Heart left ventricle (tissue), 16 donors: ENCODE measurements around the gene TXNDC17. TPM values are rescaled to one million over a fixed set of nuclear protein-coding genes. Genes with fewer than 3 reads are reported as not detected.

Experiments used
- ATAC-seq, 4 donors: fragments of 200-7000 bp; cut with Tn5 transposase; one replicate each; pipeline ENCODE4 v1.9.1; 2020 to 2022; ENCODE audit warnings: moderate library complexity in 4 of 4, mild to moderate bottlenecking in 3 of 4, moderate number of reproducible peaks in 1 of 4
- DNase-seq, 5 donors: peaks; one replicate each; pipeline ENCODE4 v3.0.0-alpha.2; 2020
- H3K27ac ChIP-seq, 12 donors: fragments of 200-600 bp; sonication (generic) in 4 of 12; one replicate each; pipeline versions ENCODE4 v1.5.0 to v1.8.0; 2016 to 2022; ENCODE audit warnings: mild to moderate bottlenecking in 2 of 12
- H3K27me3 ChIP-seq, 9 donors: fragments of 200-600 bp; sonication (generic) in 2 of 9; one replicate each; pipeline versions ENCODE4 v1.5.1 to v1.8.0; 2016 to 2022; ENCODE audit warnings: mild to moderate bottlenecking in 3 of 9
- H3K36me3 ChIP-seq, 9 donors: fragments of 200-600 bp; sonication (generic) in 2 of 9; one replicate each; pipeline versions ENCODE4 v1.5.0 to v1.8.0; 2018 to 2022; ENCODE audit warnings: mild to moderate bottlenecking in 2 of 9
- H3K4me1 ChIP-seq, 12 donors: fragments of 200-600 bp; sonication (generic) in 4 of 12; one replicate each; pipeline versions ENCODE4 v1.5.0 to v1.8.0; 2016 to 2022; ENCODE audit warnings: mild to moderate bottlenecking in 3 of 12
- H3K4me3 ChIP-seq, 12 donors: fragments of 200-600 bp; sonication (generic) in 4 of 12; one replicate each; pipeline versions ENCODE4 v1.5.0 to v1.8.0; 2017 to 2022; ENCODE audit warnings: mild to moderate bottlenecking in 9 of 12, moderate library complexity in 4 of 12
- H3K9me3 ChIP-seq, 12 donors: fragments of 200-600 bp; sonication (generic) in 4 of 12; one replicate each; pipeline versions ENCODE4 v1.5.0 to v1.8.0; 2016 to 2022; ENCODE audit warnings: mild to moderate bottlenecking in 1 of 12
- POLR2A ChIP-seq, 2 donors: fragments of 450-650 bp; IDR thresholded peaks; one replicate each; pipeline ENCODE4 v1.6.1; 2017; ENCODE audit warnings: antibody characterized with exemption in 2 of 2, mild to moderate bottlenecking in 2 of 2, moderate library complexity in 2 of 2
- WGBS, 4 donors: extraction: QIAGEN DNeasy Blood & Tissue Kit in 2 of 4; methylation state at CpG; one replicate each; pipeline versions ENCODE4 v1.1.5 to v1.1.7; 2013 to 2018; 5-methylcytosine and 5-hydroxymethylcytosine counted together
- intact Hi-C, 10 donors: fragments of 100-400 bp; cut with DNase I; formaldehyde crosslinking; loops; one replicate each; pipeline versions ENCODE4 v1.11.1 to v1.14.2; 2022
- polyA plus RNA-seq, 2 donors: library from polyadenylated mRNA; stranded (reverse); fragments of 200-250 nt; gene quantifications; one replicate each; pipeline ENCODE4 v1.2.3, GENCODE V29; 2013
- total RNA-seq, 9 donors: library from RNA; depleted of rRNA in 2 of 9; stranded (reverse); fragments of >200 nt in 2 of 9; fragmentation: NEBNext Ultra II Directional in 3 of 9; extraction: Animal tissue kit (Norgen Biotek cat#: 25700) in 3 of 9; gene quantifications; one replicate each; pipeline versions ENCODE4 v1.1.0 to v1.2.4, GENCODE V29; 2016 to 2023
- TF ChIP-seq, protein P1 (sequence below), 12 donors: fragments of 200-600 bp; sonication (generic) in 4 of 12; IDR thresholded peaks; one replicate each; pipeline versions ENCODE4 v1.5.0 to v1.8.0; 2018 to 2022; ENCODE audit warnings: antibody characterized with exemption in 12 of 12, mild to moderate bottlenecking in 5 of 12
- donor health status: ischemic (EF 13 %, LVEDD 7.1; RV severe dilation, severe dysfunction).
- donor health status: healthy with polysubstance abuse.
- donor health status: DM: no; HTN: yes; CAD: no.
- donor health status: DM: no; HTN: no; CAD: no.
- donor health status: ischemic (EF 25% LVEDD 6.9; RV normal size, moderate dysfunction).
- donor health status: ischemic (EF 25% LVEDD 5.7; RV mildly dilated, moderate dysfunction).
- donor health status: healthy.
- donor health status: DM: yes; HTN: yes; CAD: no.
- donor health status: ischemic (EF 35%, LVEDD 5.7; RV mildly dilated, moderate dysfunction).
- donor health status: nonischemic (EF 11% LVEDD 7.7; RV severe dilation, severe dysfunction).
- donor health status: DM: yes; HTN: yes; CAD: no.
- donor health status: PGD.
- donor health status: ischemic (EF 29% LVEDD 5.4; RV normal size, mild dysfunction).
- donor health status: nonischemic (EF 23%, LVEDD 6.1; RV moderate dilation, normal function).

TXNDC17 gene
- total and polyA plus RNA-seq, 11 donors, result 31.5 to 221 (median 62.8) TPM

DNA sequence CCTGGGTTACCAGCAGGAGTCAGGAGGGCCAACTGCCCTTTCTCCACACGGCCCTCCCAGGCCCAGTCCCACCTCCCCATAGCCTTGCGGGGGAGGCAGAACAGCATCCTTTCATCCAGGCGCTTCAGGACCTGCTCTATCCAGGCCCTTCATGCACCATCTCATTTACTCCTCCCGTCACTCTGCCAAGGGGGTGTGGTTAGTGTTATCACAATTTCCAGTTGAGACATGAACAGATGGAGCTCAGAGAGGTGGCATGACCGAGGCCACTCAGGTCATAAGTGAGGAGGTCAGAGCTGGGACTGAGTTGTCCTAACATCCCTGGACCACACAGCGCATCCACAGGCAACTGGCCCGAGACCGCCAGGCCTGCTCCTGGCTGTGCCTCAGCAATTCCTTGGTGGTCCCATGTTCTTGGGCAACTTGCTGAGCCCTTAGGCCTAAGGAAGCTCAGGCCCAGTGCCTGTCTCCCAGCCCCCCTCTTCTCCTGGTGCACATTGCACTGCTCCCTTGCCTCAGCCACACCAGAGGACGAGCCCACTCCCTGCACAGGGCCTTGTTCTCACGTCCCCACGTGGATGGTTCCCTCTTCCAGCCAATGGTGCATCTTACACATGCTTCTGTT, 34.5 kb downstream of the TXNDC17 start:
- Histone ChIP-seq H3K27ac (no peak overlapping the region), H3K9me3 (no peaks in the 10 kb centered on the region), H3K4me1 (no peaks in the 10 kb centered on the region), H3K4me3 (no peak overlapping the region), H3K27me3 (peaks cover 0 to 49% (median 5%) of the 10 kb centered on the region in 9 donors), H3K36me3 (no peaks in the 10 kb centered on the region)
- 70 to 76% (median 73%) methylated on average over 9 to 11 of the region's 11 CpGs for WGBS, 4 donors
- ATAC-seq (peak in 1 of 4 donors; percentile 23), DNase-seq (no peak)
- TF ChIP-seq, protein P1, sequence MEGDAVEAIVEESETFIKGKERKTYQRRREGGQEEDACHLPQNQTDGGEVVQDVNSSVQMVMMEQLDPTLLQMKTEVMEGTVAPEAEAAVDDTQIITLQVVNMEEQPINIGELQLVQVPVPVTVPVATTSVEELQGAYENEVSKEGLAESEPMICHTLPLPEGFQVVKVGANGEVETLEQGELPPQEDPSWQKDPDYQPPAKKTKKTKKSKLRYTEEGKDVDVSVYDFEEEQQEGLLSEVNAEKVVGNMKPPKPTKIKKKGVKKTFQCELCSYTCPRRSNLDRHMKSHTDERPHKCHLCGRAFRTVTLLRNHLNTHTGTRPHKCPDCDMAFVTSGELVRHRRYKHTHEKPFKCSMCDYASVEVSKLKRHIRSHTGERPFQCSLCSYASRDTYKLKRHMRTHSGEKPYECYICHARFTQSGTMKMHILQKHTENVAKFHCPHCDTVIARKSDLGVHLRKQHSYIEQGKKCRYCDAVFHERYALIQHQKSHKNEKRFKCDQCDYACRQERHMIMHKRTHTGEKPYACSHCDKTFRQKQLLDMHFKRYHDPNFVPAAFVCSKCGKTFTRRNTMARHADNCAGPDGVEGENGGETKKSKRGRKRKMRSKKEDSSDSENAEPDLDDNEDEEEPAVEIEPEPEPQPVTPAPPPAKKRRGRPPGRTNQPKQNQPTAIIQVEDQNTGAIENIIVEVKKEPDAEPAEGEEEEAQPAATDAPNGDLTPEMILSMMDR (IDR thresholded peaks at IDR 0.05), result no peak
- TF ChIP-seq POLR2A (IDR thresholded peaks at IDR 0.05), result no peak
- intact Hi-C loops, result no loop called here

- H3K36me3 ChIP-seq, result no peaks in the 10 kb centered on the region
- ATAC-seq (no peak), DNase-seq (no peak)
- no peaks in the 10 kb centered on the region for H3K9me3 ChIP-seq
- no peak overlapping the region for H3K4me3 ChIP-seq
- intact Hi-C loops, result no loop called here
- TF ChIP-seq, protein P1 (IDR thresholded peaks at IDR 0.05), result no peak
- TF ChIP-seq POLR2A (IDR thresholded peaks at IDR 0.05), result no peak
- 62 to 78% (median 68%) methylated on average over 6 of the region's 6 CpGs for WGBS, 4 donors
- peaks cover 0 to 39% (median 5%) of the 10 kb centered on the region in 9 donors for H3K27me3 ChIP-seq
- H3K4me1 ChIP-seq, result no peaks in the 10 kb centered on the region
- no peak overlapping the region for H3K27ac ChIP-seq
These were observed 35.9 kb downstream of the TXNDC17 start for GRCh38 chr17:6676802-6677157.

- Histone ChIP-seq H3K9me3 (no peaks in the 10 kb centered on the region), H3K27me3 (peaks cover 0 to 39% (median 5%) of the 10 kb centered on the region in 9 donors), H3K36me3 (no peaks in the 10 kb centered on the region), H3K27ac (no peak overlapping the region), H3K4me1 (no peaks in the 10 kb centered on the region), H3K4me3 (no peak overlapping the region)
- intact Hi-C loops, result no loop called here
- ATAC-seq (no peak), DNase-seq (no peak)
- TF ChIP-seq, protein P1 (IDR thresholded peaks at IDR 0.05), result no peak
- TF ChIP-seq POLR2A (IDR thresholded peaks at IDR 0.05), result no peak
- 63 to 67% (median 66%) methylated on average over 11 to 16 of the region's 16 CpGs for WGBS, 4 donors
These were observed 36.4 kb downstream of the TXNDC17 start for GRCh38 chr17:6677158-6677831.

DNA sequence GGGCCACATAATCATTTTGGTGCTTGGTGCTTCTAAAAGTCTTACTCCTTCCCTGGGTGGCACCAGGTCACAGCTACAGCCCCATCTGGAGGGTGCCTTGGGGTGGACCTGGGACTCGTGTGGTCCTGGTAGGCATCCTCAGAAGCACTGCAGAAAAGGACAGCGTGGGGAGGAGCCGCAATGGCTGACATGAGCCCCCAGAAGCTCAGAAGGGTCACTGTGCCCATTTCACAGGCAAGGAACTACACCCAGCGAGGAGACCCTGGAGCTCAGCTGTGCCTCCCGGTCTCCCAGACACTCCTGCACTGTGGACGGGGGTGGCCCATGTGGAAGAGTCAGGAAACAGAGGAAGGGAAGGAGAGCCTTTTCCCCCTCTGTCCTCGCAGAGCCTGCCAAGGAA, 37.1 kb downstream of the TXNDC17 start:
- Histone ChIP-seq H3K4me1 (no peaks in the 10 kb centered on the region), H3K9me3 (no peaks in the 10 kb centered on the region), H3K36me3 (no peaks in the 10 kb centered on the region), H3K27me3 (peaks cover 0 to 37% (median 5%) of the 10 kb centered on the region in 9 donors), H3K4me3 (no peak overlapping the region), H3K27ac (no peak overlapping the region)
- ATAC-seq, result no peak
- intact Hi-C loops, result no loop called here
- no peak for DNase-seq
- TF ChIP-seq, protein P1 (IDR thresholded peaks at IDR 0.05), result no peak
- TF ChIP-seq POLR2A (IDR thresholded peaks at IDR 0.05), result no peak
- WGBS, 4 donors, result 62 to 68% (median 66%) methylated on average over 6 to 7 of the region's 7 CpGs
